Sciatic nerve (tissue), 2 donors: ENCODE measurements around the gene RCOR1. TPM values are rescaled to one million over a fixed set of nuclear protein-coding genes. Genes with fewer than 3 reads are reported as not detected.
"Not testable (repeated sequence)": the region's sequence is repeated elsewhere in the genome, so short reads cannot be mapped to it uniquely, and the experiment has no call there.

Experiments used
- ATAC-seq: fragments of 200-7000 bp; cut with Tn5 transposase; one replicate; pipeline ENCODE4 v1.9.1; 2020; ENCODE audit warnings: mild to moderate bottlenecking, moderate library complexity
- DNase-seq: peaks from one replicate; pipeline ENCODE4 v3.0.0-alpha.2; 2020; ENCODE audit warnings: low spot score
- intact Hi-C: fragments of 100-400 bp; cut with DNase I; formaldehyde crosslinking; loops from one replicate; pipeline ENCODE4 v1.14.2; 2022
- total RNA-seq: library from RNA; stranded (reverse); fragmentation: NEBNext Ultra II Directional; extraction: Animal tissue kit (Norgen Biotek cat#: 25700); gene quantifications from one replicate; pipeline ENCODE4 v1.2.1, GENCODE V29; 2021
- donor health status: DM: no; HTN: no; CAD: no.
- donor health status: DM: no; HTN: no; CAD: no.

RCOR1 gene
- total RNA-seq, 1 donor from 2014 or later: 19.9 TPM

DNA sequence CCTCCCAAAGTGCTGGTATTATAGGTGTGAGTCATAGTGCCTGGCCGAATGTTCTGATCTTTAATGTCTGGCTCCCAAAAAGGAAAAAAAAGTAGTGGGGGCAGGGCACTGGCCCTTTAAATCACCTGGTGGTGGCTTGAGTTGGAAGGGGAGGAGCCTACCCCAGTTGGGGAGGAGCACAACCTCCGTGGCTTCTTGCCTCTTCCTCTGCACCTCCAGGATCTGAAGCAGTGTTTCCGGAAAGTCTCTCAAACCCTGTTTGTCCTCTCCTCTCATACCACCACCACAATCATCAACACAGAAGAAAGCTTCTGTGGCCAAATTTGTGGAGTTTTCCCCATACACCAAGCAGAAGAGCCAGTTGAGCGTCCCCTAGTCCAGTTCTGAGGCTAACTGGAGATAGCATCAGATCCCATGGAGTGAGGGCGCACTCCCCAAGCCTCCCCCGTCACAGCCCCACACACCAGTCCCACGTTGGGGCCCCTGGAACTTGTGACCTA lies 24.3 kb upstream of the RCOR1 start:
- no peak for ATAC-seq
- intact Hi-C loops: no loop called here

GRCh38 chr14:102570334-102570995 lies 22.0 kb upstream of the RCOR1 start:
- intact Hi-C loops: no loop called here
- no peak for ATAC-seq
- no peak for DNase-seq

More for the DNA sequence above, 24.3 kb upstream of the RCOR1 start:
- DNase-seq: no peak

- DNase-seq (no peak), ATAC-seq (no peak)
- intact Hi-C loops: no loop called here
These were observed 21.4 kb upstream of the RCOR1 start for GRCh38 chr14:102571043-102571442.

DNA sequence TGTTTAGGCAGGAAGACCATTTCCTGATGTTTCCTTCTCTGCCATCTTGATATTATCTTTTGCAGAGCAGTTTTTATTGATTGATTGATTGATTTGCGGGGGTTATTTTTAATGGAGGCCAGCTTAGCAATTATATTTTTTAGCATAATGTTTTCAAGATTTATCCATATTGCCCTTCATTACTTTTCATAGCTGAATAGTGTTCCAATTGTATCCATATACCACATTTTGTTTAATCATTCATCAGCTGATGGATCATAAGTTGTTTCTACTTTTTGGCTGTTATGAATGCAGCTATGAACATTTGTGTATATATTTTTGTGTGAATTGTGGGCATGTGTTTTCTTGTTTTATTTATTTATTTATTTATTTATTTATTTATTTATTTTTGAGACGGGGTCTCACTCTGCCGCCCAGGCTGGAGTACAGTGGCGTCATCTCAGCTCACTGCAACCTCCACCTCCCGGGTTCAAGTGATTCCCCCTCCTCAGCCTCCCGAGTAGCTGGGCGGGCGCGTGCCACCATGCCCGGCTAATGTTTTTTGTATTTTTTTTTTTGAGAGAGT lies 20.9 kb upstream of the RCOR1 start:
- intact Hi-C loops: no loop called here
- no peak for DNase-seq
- no peak for ATAC-seq

- DNase-seq, intact Hi-C loops, ATAC-seq: not testable (repeated sequence)
These were observed 19.3 kb upstream of the RCOR1 start for GRCh38 chr14:102573161-102573560.

- ATAC-seq: no peak
- no peak for DNase-seq
- intact Hi-C loops: no loop called here
These were observed 18.8 kb upstream of the RCOR1 start for GRCh38 chr14:102573591-102574046.

GRCh38 chr14:102574281-102575159 lies 17.9 kb upstream of the RCOR1 start:
- intact Hi-C loops: no loop called here
- ATAC-seq (no peak), DNase-seq (no peak)

- intact Hi-C loops: no loop called here
- ATAC-seq (no peak), DNase-seq (no peak)
These were observed 17.1 kb upstream of the RCOR1 start for GRCh38 chr14:102575160-102575845.

- intact Hi-C loops, DNase-seq, ATAC-seq: not testable (repeated sequence)
These were observed 16.5 kb upstream of the RCOR1 start for GRCh38 chr14:102575846-102576428.

- ATAC-seq: no peak
- intact Hi-C loops: no loop called here
These were observed 13.6 kb upstream of the RCOR1 start for GRCh38 chr14:102578821-102579220.

DNA sequence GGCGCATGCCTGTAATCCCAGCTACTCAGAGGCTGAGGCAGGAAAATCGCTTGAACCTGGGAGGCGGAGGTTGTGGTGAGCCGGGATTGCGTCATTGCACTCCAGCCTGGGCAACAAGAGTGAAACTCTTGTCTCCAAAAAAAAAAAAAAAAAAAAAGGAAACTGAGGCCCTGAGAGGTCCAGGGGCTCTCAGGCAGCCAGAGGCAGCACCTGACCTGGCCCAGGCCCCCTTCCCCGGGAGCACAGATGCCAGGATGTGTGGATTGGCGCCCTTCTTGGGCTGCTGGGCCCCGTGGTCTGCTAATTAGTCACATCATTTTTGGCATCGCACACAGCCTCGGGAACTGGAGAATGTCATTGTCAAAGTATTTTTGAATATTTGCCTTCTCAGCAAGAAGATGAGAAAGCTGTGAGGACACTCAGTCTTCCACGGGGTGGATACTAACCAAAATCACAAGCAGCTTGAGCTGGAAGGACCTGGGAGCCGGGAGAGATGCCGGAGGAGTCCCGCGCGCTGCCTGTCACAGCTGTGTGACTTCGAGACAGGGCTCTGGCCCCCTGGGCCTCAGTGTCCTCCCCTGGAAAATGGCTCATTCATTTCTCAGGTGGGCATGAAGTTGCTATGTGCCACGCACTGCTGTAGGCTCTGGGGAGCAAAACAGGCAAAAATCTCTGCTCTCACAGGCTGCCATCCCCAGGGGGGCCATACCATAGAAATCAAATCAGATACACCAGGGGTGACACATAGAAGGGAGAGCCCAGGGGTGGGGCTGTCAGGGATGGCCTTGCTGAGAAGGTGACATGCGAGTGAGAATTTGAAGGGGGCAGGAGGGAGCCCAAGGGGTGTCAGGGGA lies 12.5 kb upstream of the RCOR1 start:
- intact Hi-C loops: no loop called here
- no peak for DNase-seq
- no peak for ATAC-seq

More at GRCh38 chr14:102578821-102579220, 13.6 kb upstream of the RCOR1 start:
- DNase-seq: no peak

GRCh38 chr14:102580550-102581110 lies 11.8 kb upstream of the RCOR1 start:
- ATAC-seq: no peak
- intact Hi-C loops: no loop called here

GRCh38 chr14:102581193-102581592 lies 11.3 kb upstream of the RCOR1 start:
- ATAC-seq (no peak), DNase-seq (no peak)
- intact Hi-C loops: no loop called here

More at GRCh38 chr14:102580550-102581110, 11.8 kb upstream of the RCOR1 start:
- DNase-seq: no peak

GRCh38 chr14:102583726-102584125 lies 8.7 kb upstream of the RCOR1 start:
- DNase-seq (no peak), ATAC-seq (no peak)
- intact Hi-C loops: no loop called here

- intact Hi-C loops: no loop called here
- DNase-seq (no peak), ATAC-seq (peak; percentile 12)
These were observed 7.3 kb upstream of the RCOR1 start for GRCh38 chr14:102584871-102585869.

- ATAC-seq (no peak), DNase-seq (no peak)
- intact Hi-C loops: no loop called here
These were observed 5.9 kb upstream of the RCOR1 start for GRCh38 chr14:102586420-102587104.
